Lower leg skin (tissue), 4 donors: ENCODE results near the gene TPTE. TPM values are rescaled to one million over a fixed set of nuclear protein-coding genes. Genes with fewer than 3 reads are reported as not detected.
"Not testable (repeated sequence)": the region's sequence is repeated elsewhere in the genome, so short reads cannot be mapped to it uniquely, and the experiment has no call there.

ENCODE experiments used
- DNase-seq, 2 donors: peaks; one replicate each; pipeline ENCODE4 v3.0.0-alpha.2; 2019; ENCODE audit warnings: low spot score in 2 of 2
- H3K4me3 ChIP-seq: fragments of 200-600 bp; sonication (generic); 2 replicates; pipeline ENCODE4 v1.5.1; 2017; ENCODE audit warnings: mild to moderate bottlenecking, low read depth; ENCODE audit not compliant: poor library complexity, severe bottlenecking
- POLR2A ChIP-seq, 2 donors: fragments of 450-650 bp; IDR thresholded peaks; one replicate each; pipeline ENCODE4 v1.6.1; 2016 to 2017; ENCODE audit warnings: antibody characterized with exemption in 2 of 2, mild to moderate bottlenecking in 1 of 2, moderate library complexity in 1 of 2
- WGBS, 2 donors: methylation state at CpG; one replicate each; pipeline ENCODE4 v1.1.5; 2018; 5-methylcytosine and 5-hydroxymethylcytosine counted together
- intact Hi-C: fragments of 100-400 bp; cut with DNase I; formaldehyde crosslinking; loops from one replicate; pipeline ENCODE4 v1.15.0; 2023; ENCODE audit warnings: low total_unique reads
- total RNA-seq, 4 donors: library from RNA; depleted of rRNA; stranded (reverse); fragments of >200 nt; gene quantifications; one replicate each; pipeline ENCODE4 v1.1.0, GENCODE V29; 2016
- TF ChIP-seq, protein P1 (sequence below), 3 donors: fragments of 450-650 bp; IDR thresholded peaks; one replicate each; pipeline ENCODE4 v1.5.1; 2016; ENCODE audit warnings: antibody characterized with exemption in 3 of 3, mild to moderate bottlenecking in 3 of 3, moderate library complexity in 2 of 3

TPTE gene
- not detected for total RNA-seq

DNA sequence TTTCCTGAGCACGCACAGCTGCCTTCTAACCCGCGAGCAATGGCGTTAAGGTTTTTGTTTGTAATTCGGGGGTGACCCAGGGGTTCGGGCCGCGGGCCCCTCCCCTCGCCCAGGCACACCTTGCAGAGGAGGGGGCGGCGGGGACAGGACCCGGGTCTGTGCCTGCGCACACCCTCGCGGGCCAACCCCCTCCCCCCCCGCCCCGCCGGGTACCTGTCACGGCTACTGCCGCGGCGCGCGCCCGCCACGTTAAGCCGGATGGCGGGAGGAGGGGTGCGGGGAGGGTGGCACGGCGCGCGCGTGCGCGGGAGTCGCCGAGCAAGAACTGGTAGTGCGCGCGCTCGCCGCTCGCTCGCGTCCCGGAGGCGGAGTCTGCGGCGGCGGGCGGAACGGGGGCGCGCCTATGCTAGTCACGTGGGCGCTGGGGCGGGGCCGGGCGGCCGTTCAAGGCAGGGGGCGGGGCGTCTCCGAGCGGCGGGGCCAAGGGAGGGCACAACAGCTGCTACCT lies at the start of gene TPTE:
TSS of gene TPTE (plus strand) at position 493 of the 508 bp plus-strand sequence. CDS start 17,141 bp downstream, outside the sequence.
- intact Hi-C loops, result no loop called here
- TF ChIP-seq, protein P1, sequence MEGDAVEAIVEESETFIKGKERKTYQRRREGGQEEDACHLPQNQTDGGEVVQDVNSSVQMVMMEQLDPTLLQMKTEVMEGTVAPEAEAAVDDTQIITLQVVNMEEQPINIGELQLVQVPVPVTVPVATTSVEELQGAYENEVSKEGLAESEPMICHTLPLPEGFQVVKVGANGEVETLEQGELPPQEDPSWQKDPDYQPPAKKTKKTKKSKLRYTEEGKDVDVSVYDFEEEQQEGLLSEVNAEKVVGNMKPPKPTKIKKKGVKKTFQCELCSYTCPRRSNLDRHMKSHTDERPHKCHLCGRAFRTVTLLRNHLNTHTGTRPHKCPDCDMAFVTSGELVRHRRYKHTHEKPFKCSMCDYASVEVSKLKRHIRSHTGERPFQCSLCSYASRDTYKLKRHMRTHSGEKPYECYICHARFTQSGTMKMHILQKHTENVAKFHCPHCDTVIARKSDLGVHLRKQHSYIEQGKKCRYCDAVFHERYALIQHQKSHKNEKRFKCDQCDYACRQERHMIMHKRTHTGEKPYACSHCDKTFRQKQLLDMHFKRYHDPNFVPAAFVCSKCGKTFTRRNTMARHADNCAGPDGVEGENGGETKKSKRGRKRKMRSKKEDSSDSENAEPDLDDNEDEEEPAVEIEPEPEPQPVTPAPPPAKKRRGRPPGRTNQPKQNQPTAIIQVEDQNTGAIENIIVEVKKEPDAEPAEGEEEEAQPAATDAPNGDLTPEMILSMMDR (IDR thresholded peaks at IDR 0.05), result no peak
- TF ChIP-seq POLR2A (IDR thresholded peaks at IDR 0.05), result no peak
- no peak within 1 kb of the TSS for H3K4me3 ChIP-seq
- DNase-seq, result no peak
- WGBS, 2 donors, result 63 to 70% methylated on average over 63 to 66 of the region's 66 CpGs

DNA sequence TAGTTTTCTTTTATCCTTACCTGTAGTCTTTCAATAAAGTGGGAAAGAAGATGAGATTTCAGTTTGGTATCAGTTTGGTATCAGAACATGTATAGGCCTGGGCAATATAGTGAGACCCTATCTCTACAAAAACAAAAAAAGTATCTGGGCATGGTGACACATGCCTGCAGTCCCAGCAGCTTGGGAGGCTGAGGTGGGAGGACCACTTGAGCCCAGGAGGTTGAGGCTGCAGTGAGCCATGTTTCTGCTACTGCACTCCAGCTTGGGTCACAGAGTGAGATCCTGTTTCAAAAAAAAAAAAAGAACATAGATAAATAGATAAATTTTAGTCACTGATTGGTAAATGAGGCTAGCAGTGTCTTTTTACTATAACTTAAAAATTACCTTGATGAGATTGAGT lies 49.4 kb upstream of the TPTE start:
- H3K4me3 ChIP-seq, DNase-seq, intact Hi-C loops: not testable (repeated sequence)

GRCh38 chr21:10477794-10478193 lies 43.6 kb upstream of the TPTE start:
- 54 to 55% methylated on average over 7 of the region's 7 CpGs for WGBS, 2 donors
- peak in 1 of 2 donors; percentile 85 for DNase-seq
- H3K4me3 ChIP-seq, intact Hi-C loops: not testable (repeated sequence)

DNA sequence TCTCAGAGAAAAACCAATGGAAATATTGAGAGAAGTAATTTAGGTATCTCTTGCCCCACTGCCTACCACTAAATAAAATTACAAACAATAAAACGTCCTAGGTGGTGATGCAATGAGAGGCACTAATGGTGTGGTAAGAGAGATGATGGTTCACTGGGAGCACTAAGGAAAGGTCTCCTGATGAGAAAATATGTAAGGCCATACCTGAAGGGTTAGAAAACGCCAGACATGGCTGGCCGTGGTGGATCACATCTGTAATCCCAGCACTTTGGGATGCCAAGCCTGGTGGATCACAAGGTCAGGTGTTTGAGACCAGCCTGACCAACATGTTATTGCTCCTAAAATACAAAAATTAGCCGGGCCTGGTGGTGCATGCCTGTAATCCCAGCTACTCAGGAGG lies 41.5 kb upstream of the TPTE start:
- H3K4me3 ChIP-seq, intact Hi-C loops: not testable (repeated sequence)
- 37 to 43% methylated on average over 4 of the region's 4 CpGs for WGBS, 2 donors
- DNase-seq, result peak in 1 of 2 donors; percentile 84

DNA sequence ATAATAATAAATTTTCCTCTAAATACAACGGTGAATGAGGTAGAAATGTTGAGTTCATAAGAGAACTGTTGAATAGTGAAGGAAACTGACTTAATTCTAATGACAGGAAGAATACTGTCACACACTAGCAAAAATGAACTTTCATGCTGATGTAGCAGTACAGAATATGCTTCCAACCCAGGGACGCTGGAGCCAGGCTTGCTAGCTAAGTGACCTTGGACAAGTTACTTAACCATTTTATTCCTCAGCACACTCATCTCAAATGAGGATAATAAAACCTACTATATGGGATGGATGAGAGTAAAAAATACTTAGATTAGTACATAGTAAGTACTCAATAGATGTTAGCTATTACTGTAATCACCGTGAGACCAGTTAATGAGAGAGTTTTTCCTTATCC lies 36.5 kb upstream of the TPTE start:
- 59 to 60% methylated on average over 3 of the region's 3 CpGs for WGBS, 2 donors
- intact Hi-C loops, H3K4me3 ChIP-seq, DNase-seq: not testable (repeated sequence)

DNA sequence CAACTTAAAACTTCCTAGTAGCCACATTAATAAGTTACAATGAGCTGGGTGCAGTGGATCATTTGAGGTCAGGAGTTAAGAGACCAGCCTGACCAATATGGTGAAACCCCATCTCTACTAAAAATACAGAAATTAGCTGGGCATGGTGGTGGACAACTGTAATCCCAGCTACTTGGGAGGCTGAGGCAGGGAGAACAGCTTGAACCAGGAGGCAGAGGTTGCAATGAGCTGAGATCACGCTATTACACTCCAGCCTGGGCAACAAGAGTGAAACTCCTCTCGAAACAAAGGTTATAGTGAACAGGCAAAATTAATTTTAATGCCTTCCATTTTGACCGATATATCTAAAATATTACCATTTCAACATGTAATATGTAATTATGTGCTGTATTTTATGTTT lies 30.9 kb upstream of the TPTE start:
- intact Hi-C loops, DNase-seq, H3K4me3 ChIP-seq: not testable (repeated sequence)
- WGBS, 2 donors, result 49 to 62% methylated on average over 3 of the region's 3 CpGs

DNA sequence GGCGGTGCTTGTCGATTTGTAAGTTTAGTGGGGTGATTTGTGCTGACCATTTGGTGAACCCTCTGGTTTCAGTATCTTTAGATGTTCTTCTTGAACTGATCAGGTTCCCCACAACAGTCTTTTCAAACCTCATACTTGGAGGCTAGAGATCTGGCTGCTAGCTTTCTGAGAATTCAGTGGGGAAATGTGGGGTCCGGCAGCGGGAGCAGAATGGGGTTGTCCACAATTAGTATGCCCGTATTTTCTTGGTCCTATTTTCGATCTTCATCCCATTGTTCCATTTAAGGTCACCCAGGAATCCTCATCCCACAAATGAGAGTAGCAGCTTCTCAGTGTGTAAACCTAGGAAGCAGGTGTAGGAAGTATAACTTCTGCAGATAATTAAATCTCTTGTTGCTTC lies 10.3 kb upstream of the TPTE start:
- H3K4me3 ChIP-seq, result no peak overlapping the region
- intact Hi-C loops, result no loop called here
- 61 to 62% methylated on average over 6 of the region's 6 CpGs for WGBS, 2 donors
- TF ChIP-seq, protein P1 (IDR thresholded peaks at IDR 0.05), result no peak
- TF ChIP-seq POLR2A (IDR thresholded peaks at IDR 0.05), result no peak
- DNase-seq, result no peak

DNA sequence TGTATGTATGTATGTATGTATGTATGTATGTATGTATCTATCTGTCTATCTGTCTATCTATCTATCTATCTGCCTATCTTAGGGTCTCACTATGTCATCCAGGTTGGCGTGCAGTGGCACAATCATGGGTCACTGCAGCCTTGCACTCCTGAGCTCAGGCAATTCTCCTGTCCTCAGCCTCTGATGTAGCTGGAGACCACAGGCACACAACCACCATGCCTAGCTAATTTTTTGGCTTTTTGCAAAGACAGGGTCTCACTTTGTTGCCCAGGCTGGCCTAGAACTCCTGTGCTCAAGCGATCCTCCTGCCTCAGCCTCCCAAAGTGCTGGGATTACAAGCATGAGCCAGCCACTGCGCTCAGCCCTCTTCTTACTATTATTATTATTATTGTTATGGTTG lies 4.5 kb upstream of the TPTE start:
- intact Hi-C loops, H3K4me3 ChIP-seq, DNase-seq: not testable (repeated sequence)
- WGBS, 2 donors, result 82 to 87% methylated on average over 3 of the region's 3 CpGs

DNA sequence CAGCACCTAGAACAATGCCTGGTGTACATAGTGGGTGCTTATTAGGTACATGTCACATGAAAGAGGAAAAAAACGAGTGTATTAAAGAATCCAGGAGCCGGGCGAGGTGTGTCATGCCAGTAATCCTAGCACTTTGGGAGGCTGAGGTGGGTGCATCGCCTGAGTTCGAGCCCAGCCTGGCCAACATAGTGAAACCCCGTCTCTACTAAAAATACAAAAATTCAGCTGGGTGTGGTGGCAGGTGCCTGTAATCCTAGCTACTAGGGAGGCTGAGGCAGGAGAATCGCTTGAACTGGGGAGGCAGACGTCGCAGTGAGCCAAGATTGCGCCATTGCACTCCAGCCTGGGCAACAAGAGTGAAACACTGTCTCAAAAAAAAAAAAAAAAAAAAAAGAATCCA lies 3.5 kb upstream of the TPTE start:
- H3K4me3 ChIP-seq, intact Hi-C loops: not testable (repeated sequence)
- DNase-seq, result peak in 1 of 2 donors; percentile 80
- 76 to 77% methylated on average over 10 of the region's 10 CpGs for WGBS, 2 donors

- 65 to 68% methylated on average over 48 to 66 of the region's 75 CpGs for WGBS, 2 donors
Measured at GRCh38 chr21:10521835-10522500, 585 bp downstream of the TPTE start.

More at GRCh38 chr21:10521835-10522500, 585 bp downstream of the TPTE start:
- H3K4me3 ChIP-seq, DNase-seq, intact Hi-C loops: not testable (repeated sequence)
